ENCODE measurements around the gene NMRK1.

- TF ChIP-seq, protein P1, sequence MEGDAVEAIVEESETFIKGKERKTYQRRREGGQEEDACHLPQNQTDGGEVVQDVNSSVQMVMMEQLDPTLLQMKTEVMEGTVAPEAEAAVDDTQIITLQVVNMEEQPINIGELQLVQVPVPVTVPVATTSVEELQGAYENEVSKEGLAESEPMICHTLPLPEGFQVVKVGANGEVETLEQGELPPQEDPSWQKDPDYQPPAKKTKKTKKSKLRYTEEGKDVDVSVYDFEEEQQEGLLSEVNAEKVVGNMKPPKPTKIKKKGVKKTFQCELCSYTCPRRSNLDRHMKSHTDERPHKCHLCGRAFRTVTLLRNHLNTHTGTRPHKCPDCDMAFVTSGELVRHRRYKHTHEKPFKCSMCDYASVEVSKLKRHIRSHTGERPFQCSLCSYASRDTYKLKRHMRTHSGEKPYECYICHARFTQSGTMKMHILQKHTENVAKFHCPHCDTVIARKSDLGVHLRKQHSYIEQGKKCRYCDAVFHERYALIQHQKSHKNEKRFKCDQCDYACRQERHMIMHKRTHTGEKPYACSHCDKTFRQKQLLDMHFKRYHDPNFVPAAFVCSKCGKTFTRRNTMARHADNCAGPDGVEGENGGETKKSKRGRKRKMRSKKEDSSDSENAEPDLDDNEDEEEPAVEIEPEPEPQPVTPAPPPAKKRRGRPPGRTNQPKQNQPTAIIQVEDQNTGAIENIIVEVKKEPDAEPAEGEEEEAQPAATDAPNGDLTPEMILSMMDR (optimal IDR thresholded peaks at IDR 0.05 in 1 of 3, IDR thresholded peaks at IDR 0.05 in 1 of 3, conservative IDR thresholded peaks at IDR 0.05 in 1 of 3; ENCODE audit: extremely low read depth in 1 of 3, insufficient read depth in 2 of 3, low read length in 3 of 3), result no peak
- TF ChIP-seq EZH2 (IDR thresholded peaks at IDR 0.05; ENCODE audit: low read length), result no peak
These were observed 34.1 kb upstream of the NMRK1 start for GRCh38 chr9:75121914-75122558.

Data from keratinocyte (primary cell).